Ovary (tissue), 3 donors: Measurements from ENCODE around the gene PPP1R2.

ENCODE experiments used
- EP300 ChIP-seq: sonication (generic); formaldehyde crosslinking; IDR thresholded peaks from one replicate; pipeline ENCODE4 v1.6.1; 2017; ENCODE audit warnings: antibody characterized with exemption
- POLR2A ChIP-seq: fragments of 450-650 bp; IDR thresholded peaks from one replicate; pipeline ENCODE4 v1.6.1; 2017; ENCODE audit warnings: antibody characterized with exemption, mild to moderate bottlenecking, moderate library complexity
- TF ChIP-seq, protein P1 (sequence below), 3 donors: fragments of 450-650 bp in 2 of 3; fragments of 200-600 bp in 1 of 3; IDR thresholded peaks; one replicate each; pipeline versions ENCODE4 v1.5.1 to v1.8.0; 2016 to 2022; ENCODE audit warnings: antibody characterized with exemption in 3 of 3, mild to moderate bottlenecking in 1 of 3
- donor health status: DM: no; HTN: no; CAD: no.

DNA sequence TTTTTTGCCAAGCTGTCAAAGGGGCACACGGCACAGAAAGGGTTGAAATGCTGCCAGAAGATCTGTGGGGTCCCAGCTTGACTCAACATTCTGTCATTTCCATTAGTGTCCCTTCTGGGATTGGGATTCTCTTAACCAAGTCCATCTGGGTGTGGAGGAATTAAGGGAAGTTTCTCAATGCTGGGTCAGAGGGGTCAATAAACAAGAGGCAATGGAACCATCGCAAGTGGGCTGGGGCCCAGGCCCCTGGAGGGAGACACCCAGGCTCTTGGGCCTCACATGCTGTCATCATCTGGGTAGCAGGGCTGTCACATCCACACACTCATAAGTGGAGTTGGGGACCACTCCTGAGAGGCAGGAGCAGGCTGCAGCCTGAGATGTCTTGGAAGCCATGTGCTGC lies 48.7 kb upstream of the PPP1R2 start:
- TF ChIP-seq POLR2A (no peak), EP300 (no peak)
- TF ChIP-seq, protein P1, sequence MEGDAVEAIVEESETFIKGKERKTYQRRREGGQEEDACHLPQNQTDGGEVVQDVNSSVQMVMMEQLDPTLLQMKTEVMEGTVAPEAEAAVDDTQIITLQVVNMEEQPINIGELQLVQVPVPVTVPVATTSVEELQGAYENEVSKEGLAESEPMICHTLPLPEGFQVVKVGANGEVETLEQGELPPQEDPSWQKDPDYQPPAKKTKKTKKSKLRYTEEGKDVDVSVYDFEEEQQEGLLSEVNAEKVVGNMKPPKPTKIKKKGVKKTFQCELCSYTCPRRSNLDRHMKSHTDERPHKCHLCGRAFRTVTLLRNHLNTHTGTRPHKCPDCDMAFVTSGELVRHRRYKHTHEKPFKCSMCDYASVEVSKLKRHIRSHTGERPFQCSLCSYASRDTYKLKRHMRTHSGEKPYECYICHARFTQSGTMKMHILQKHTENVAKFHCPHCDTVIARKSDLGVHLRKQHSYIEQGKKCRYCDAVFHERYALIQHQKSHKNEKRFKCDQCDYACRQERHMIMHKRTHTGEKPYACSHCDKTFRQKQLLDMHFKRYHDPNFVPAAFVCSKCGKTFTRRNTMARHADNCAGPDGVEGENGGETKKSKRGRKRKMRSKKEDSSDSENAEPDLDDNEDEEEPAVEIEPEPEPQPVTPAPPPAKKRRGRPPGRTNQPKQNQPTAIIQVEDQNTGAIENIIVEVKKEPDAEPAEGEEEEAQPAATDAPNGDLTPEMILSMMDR (IDR thresholded peaks at IDR 0.05) = no peak
